SK-N-MC (cell line): ENCODE results near the gene ANKRD13D.

ENCODE experiments used
- EZH2 ChIP-seq: fragments of 200-600 bp; sonication (generic); IDR thresholded peaks from one replicate; pipeline ENCODE4 v1.6.1; 2017; ENCODE audit warnings: antibody characterized with exemption
- POLR2AphosphoS5 ChIP-seq: IDR thresholded peaks from 2 replicates; pipeline ENCODE4 v1.6.1; 2012; ENCODE audit warnings: mild to moderate bottlenecking, low read depth, low read length, borderline replicate concordance

GRCh38 chr11:67347964-67348749 is 59.1 kb downstream of the ANKRD13D start:
- TF ChIP-seq EZH2 (no peak), POLR2AphosphoS5 (no peak)
